Stomach (tissue), 9 donors: ENCODE data around the gene ME3. TPM values are rescaled to one million over a fixed set of nuclear protein-coding genes. Genes with fewer than 3 reads are reported as not detected.

Experiments used
- DNase-seq, 2 donors: peaks; one replicate each; pipeline versions ENCODE4 v3.0.0 to v3.0.0-alpha.2; 2013 to 2019
- H3K27ac ChIP-seq, 5 donors: fragments of 200-600 bp in 4 of 5; sonication (generic) in 4 of 5; one replicate each; pipeline ENCODE4 v1.5.1; 2013 to 2019; ENCODE audit warnings: mild to moderate bottlenecking in 1 of 5, moderate library complexity in 1 of 5
- H3K27me3 ChIP-seq, 3 donors: fragments of 200-600 bp; sonication (generic); one replicate each; pipeline ENCODE4 v1.5.1; 2017 to 2019; ENCODE audit warnings: mixed run types in 1 of 3
- H3K36me3 ChIP-seq, 4 donors: fragments of 200-600 bp; sonication (generic); 1 replicate in 3 of 4; 2 replicates in 1 of 4; pipeline ENCODE4 v1.5.1; 2016 to 2019
- H3K4me1 ChIP-seq, 4 donors: fragments of 200-600 bp; sonication (generic); one replicate each; pipeline ENCODE4 v1.5.1; 2016 to 2019
- H3K4me3 ChIP-seq, 4 donors: fragments of 200-600 bp; sonication (generic) in 3 of 4; one replicate each; pipeline ENCODE4 v1.5.1; 2016 to 2019; ENCODE audit warnings: mild to moderate bottlenecking in 1 of 4
- H3K9me3 ChIP-seq, 4 donors: fragments of 200-600 bp; sonication (generic); one replicate each; pipeline ENCODE4 v1.5.1; 2016 to 2019
- CTCF ChIP-seq, 7 experiments: fragments of 450-650 bp in 4 of 7; fragments of 200-600 bp in 3 of 7; sonication (generic) in 3 of 7; IDR thresholded peaks; one replicate each; pipeline ENCODE4 v1.5.1; 2016 to 2019; ENCODE audit warnings: antibody characterized with exemption in 7 of 7, control low read depth in 2 of 7, mild to moderate bottlenecking in 1 of 7
- EP300 ChIP-seq: sonication (generic); formaldehyde crosslinking; IDR thresholded peaks from one replicate; pipeline ENCODE4 v1.6.1; 2017; ENCODE audit warnings: antibody characterized with exemption
- POLR2A ChIP-seq, 4 donors: fragments of 450-650 bp; IDR thresholded peaks; one replicate each; pipeline ENCODE4 v1.6.1; 2016; ENCODE audit warnings: antibody characterized with exemption in 4 of 4, control low read depth in 2 of 4, mild to moderate bottlenecking in 1 of 4, moderate library complexity in 1 of 4
- POLR2AphosphoS5 ChIP-seq, 3 donors: sonication (generic); formaldehyde crosslinking; IDR thresholded peaks; one replicate each; pipeline ENCODE4 v1.6.1; 2016; ENCODE audit warnings: antibody characterized with exemption in 3 of 3
- WGBS, 5 donors: extraction: QIAGEN DNeasy Blood & Tissue Kit in 3 of 5; methylation state at CpG; one replicate each; pipeline versions ENCODE4 v1.1.5 to v1.1.7; 2013 to 2018; 5-methylcytosine and 5-hydroxymethylcytosine counted together
- intact Hi-C: fragments of 100-400 bp; cut with DNase I; formaldehyde crosslinking; loops from one replicate; pipeline ENCODE4 v1.15.1; 2023; ENCODE audit warnings: low total_unique reads
- polyA plus RNA-seq, 3 donors: library from polyadenylated mRNA; stranded (reverse); fragments of 200-250 nt; gene quantifications; one replicate each; pipeline ENCODE4 v1.2.3, GENCODE V29; 2013
- total RNA-seq, 5 donors: library from RNA; depleted of rRNA; stranded (reverse); fragments of >200 nt; gene quantifications; one replicate each; pipeline versions ENCODE4 v1.1.0 to v1.2.3, GENCODE V29; 2014 to 2016
- donor health status: healthy with polysubstance abuse.
- donor health status: Bipolar disorder and iron deficiency.
- donor health status: healthy.

Gene ME3
- total and polyA plus RNA-seq, 8 donors: 11.2 to 82.1 (median 51.1) TPM

- 79 to 96% (median 94%) methylated on average over 7 of the region's 7 CpGs for WGBS, 5 donors
- TF ChIP-seq POLR2AphosphoS5 (IDR thresholded peaks at IDR 0.05) (no peak), EP300 (no peak), POLR2A (IDR thresholded peaks at IDR 0.05) (no peak), CTCF (IDR thresholded peaks at IDR 0.05) (no peak)
- H3K27me3 ChIP-seq: no peaks in the 10 kb centered on the region
Observed at GRCh38 chr11:86487671-86488070, 184.7 kb downstream of the ME3 start.

GRCh38 chr11:86486261-86487030, 186.0 kb downstream of the ME3 start:
- H3K4me3 ChIP-seq: no peak overlapping the region
- peak in 1 of 2 donors; percentile 38 for DNase-seq
- TF ChIP-seq POLR2AphosphoS5 (IDR thresholded peaks at IDR 0.05) (no peak), EP300 (no peak), CTCF (IDR thresholded peaks at IDR 0.05) (no peak), POLR2A (IDR thresholded peaks at IDR 0.05) (no peak)
- no peaks in the 10 kb centered on the region for H3K27me3 ChIP-seq
- no peak overlapping the region for H3K27ac ChIP-seq
- WGBS, 5 donors: 61 to 76% (median 73%) methylated on average over 5 of the region's 5 CpGs
- H3K36me3 ChIP-seq: peaks cover 0 to 3% (median 0%) of the 10 kb centered on the region in 4 donors
- no peaks in the 10 kb centered on the region for H3K9me3 ChIP-seq
- intact Hi-C loops: no loop called here
- H3K4me1 ChIP-seq: peaks cover 0 to 33% (median 12%) of the 10 kb centered on the region in 4 donors

More at GRCh38 chr11:86487671-86488070, 184.7 kb downstream of the ME3 start:
- Histone ChIP-seq H3K4me3 (no peak overlapping the region), H3K27ac (no peak overlapping the region), H3K36me3 (peaks cover 0 to 3% (median 0%) of the 10 kb centered on the region in 4 donors), H3K4me1 (peaks cover 0 to 33% (median 12%) of the 10 kb centered on the region in 4 donors), H3K9me3 (no peaks in the 10 kb centered on the region)
- DNase-seq: no peak
- intact Hi-C loops: no loop called here

GRCh38 chr11:86484795-86485166, 187.6 kb downstream of the ME3 start:
- no peak for DNase-seq
- TF ChIP-seq EP300: no peak
- TF ChIP-seq POLR2AphosphoS5 (IDR thresholded peaks at IDR 0.05): no peak
- no peak for TF ChIP-seq CTCF (IDR thresholded peaks at IDR 0.05)
- no peak for TF ChIP-seq POLR2A (IDR thresholded peaks at IDR 0.05)
- Histone ChIP-seq H3K4me3 (no peak overlapping the region), H3K36me3 (peaks cover 0 to 3% (median 0%) of the 10 kb centered on the region in 4 donors), H3K27ac (peak overlapping the region; percentile 6 to 71 (median 61)), H3K4me1 (peaks cover 0 to 33% (median 12%) of the 10 kb centered on the region in 4 donors), H3K9me3 (no peaks in the 10 kb centered on the region), H3K27me3 (no peaks in the 10 kb centered on the region)
- 83 to 100% (median 88%) methylated on average over 1 of the region's 1 CpG for WGBS, 5 donors
- intact Hi-C loops: no loop called here

GRCh38 chr11:86483940-86484794, 188.2 kb downstream of the ME3 start:
- Histone ChIP-seq H3K9me3 (no peaks in the 10 kb centered on the region), H3K27ac (peak overlapping the region; percentile 6 to 71 (median 61)), H3K36me3 (peaks cover 0 to 3% (median 0%) of the 10 kb centered on the region in 4 donors), H3K27me3 (no peaks in the 10 kb centered on the region), H3K4me1 (peaks cover 0 to 33% (median 12%) of the 10 kb centered on the region in 4 donors), H3K4me3 (no peak overlapping the region)
- intact Hi-C loops: no loop called here
- DNase-seq: peak in 1 of 2 donors; percentile 70
- TF ChIP-seq EP300 (no peak), POLR2AphosphoS5 (IDR thresholded peaks at IDR 0.05) (peak in 2 of 3 donors; percentile 7 to 12)
- 49 to 57% (median 55%) methylated on average over 7 of the region's 7 CpGs for WGBS, 5 donors
